Activated CD8-positive, alpha-beta memory T cell treated with anti-CD3 and anti-CD28 coated beads, Interleukin-2, amount 50 U/mL, for 4 hours (primary cell): ENCODE data around the gene LYPD6.

Experiments
- DNase-seq: peaks from one replicate; pipeline ENCODE4 v3.0.0-alpha.2; 2020

LYPD6 gene

GRCh38 chr2:149410701-149411484 lies 80.5 kb downstream of the LYPD6 start:
- no peak for DNase-seq

- DNase-seq: no peak
These were observed 83.1 kb downstream of the LYPD6 start for GRCh38 chr2:149413487-149413886.

DNA sequence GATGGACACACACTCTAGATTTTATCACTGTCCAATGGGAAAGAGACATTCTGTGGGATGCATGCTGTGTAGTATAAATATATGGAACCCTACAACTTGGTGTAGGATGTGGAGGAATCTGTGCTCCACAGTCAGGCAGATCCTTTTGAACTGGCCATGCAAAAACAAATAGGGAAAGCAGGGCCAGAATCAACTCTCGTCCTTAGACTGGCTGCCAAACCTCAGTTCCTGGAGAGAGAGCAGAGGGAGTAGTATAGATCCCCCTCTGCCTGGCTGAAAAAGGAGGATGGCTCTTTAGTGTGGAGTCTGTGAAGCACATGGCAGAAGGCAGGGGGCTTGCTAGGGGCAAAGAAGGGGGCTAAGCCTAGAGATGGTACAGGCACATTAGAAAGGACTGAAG lies 84.7 kb downstream of the LYPD6 start:
- no peak for DNase-seq

DNA sequence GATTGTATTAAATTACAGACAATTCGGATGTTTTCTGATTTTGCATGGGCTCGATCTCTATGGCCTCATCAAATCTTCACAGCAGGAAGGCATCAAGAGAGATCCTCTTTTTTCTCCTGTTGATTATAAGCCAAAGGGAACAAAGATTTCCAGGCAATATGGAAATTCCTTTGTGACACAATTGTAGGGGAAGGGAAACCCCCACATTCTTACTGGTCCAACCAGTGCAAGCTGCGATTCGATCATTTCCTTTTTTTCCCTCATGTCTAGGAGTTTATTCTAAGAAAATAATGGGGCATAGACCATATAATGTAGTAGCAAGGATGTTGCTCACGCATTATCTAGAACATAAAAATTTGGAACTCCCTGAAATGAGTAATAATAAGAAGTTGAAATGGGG lies 87.7 kb downstream of the LYPD6 start:
- no peak for DNase-seq

DNA sequence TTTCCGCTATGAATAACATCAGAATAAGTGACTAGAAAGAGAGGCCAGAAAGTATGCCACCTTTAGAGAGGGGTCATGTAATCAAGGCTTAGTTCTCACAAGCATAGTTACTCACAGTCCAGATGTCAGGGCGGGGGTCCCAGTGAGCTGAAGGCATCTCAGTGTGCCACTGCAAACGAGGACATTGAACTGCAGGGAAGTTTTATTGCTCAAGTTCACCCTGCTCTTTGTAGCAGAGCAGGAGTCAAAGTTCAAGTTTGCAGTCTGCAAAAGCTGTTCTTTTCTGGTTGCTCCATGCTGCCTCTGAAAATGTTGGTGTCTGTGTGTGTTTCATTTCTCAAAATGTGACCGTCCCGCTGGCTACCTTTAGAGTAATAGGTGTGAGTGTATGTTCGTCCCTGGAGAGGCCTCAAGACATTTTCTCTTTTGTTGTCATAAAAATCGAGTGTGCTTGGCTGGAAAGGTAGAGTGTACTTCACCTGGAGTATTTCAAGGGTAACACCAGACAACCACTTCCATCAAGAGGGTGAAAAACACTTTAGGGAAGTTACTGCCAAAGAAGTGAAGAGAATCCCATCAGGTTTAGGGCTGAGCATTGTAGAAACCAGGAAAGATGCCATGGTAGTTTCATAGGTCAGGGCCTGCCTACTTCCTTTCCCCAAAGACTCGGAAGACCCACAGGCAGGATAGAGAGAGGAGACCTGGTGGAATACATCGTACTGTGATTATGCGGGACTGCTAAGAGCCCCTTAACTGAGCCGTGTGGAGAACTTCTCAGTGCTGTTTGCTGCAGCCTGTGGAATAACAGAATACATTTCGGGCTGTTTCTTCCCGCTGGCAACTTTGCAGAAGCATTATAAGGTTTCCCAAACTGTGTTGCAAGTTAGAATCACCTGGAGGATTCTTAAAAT lies 89.9 kb downstream of the LYPD6 start:
- DNase-seq: no peak

DNA sequence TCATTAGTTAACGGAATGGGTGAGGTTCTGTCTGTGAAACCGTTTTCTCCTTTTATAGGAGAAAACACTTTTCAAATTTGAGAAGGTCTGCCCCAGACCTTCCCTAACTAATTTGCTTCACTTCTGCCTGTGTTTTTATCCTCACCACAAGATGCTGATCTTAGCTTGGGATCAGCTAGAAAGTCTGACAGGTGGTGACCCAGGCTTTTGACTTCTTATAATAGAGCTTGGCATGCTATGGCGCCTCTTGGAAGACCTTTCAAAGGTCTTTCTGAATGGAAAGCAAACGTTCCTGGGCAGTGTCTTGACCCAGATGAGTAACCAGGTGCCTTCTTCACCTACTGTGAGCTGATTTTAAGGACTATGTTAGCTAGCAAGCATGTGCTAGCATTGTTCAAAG lies 91.4 kb downstream of the LYPD6 start:
- DNase-seq: no peak

DNA sequence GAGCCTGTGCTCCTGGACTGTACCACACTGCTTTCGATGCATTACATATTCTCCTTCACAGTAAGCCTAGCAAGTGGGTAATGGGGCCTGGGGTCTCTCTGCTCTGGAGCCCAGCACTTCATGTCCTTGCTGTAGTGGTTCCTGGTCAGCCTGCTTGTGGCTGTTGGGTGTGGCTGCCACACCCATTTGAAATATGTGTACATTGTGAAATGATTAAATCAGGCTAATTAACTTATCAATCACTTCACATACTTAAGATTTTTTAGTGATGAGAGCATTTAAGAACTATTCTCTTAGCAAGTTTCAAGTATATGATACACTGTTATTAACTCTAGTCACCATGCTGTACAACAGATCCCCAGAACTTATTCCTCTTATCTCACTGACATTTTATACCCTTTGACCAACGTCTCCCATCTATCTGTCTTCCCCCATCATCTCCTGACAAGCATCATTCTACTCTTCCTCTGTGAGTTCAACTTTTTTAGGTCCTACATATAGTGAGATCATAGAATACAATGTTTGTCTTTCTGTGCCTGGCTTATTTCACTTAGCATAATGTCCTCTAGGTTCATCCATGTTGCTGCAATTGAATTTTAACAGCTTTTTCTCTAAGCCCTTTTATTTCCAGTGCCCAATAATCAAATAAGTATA lies 92.1 kb downstream of the LYPD6 start:
- DNase-seq: no peak

GRCh38 chr2:149422991-149423338 lies 92.6 kb downstream of the LYPD6 start:
- no peak for DNase-seq

DNA sequence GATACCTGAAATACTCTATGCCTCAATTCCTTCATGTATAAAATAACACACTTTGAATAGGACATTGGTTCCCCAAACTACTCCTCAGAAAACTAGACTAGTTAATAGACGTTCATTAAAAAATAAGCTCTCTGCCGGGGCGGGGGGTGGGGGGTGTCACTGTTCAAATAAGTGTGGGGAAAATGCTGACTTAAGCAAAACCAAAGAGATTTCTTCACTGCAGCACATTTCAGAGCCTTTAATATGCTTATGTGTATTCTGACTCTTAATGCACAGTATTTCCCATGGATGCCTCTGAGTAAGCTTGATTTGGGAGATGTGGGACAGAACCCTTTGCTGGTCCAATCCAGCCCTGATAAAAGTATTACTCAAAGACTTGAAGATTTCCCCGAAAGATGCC lies 93.2 kb downstream of the LYPD6 start:
- no peak for DNase-seq

- DNase-seq: no peak
These were observed 97.0 kb downstream of the LYPD6 start for GRCh38 chr2:149427387-149427786.

GRCh38 chr2:149428783-149429182 lies 98.4 kb downstream of the LYPD6 start:
- no peak for DNase-seq

GRCh38 chr2:149430743-149431736 lies 100.7 kb downstream of the LYPD6 start:
- DNase-seq: no peak

DNA sequence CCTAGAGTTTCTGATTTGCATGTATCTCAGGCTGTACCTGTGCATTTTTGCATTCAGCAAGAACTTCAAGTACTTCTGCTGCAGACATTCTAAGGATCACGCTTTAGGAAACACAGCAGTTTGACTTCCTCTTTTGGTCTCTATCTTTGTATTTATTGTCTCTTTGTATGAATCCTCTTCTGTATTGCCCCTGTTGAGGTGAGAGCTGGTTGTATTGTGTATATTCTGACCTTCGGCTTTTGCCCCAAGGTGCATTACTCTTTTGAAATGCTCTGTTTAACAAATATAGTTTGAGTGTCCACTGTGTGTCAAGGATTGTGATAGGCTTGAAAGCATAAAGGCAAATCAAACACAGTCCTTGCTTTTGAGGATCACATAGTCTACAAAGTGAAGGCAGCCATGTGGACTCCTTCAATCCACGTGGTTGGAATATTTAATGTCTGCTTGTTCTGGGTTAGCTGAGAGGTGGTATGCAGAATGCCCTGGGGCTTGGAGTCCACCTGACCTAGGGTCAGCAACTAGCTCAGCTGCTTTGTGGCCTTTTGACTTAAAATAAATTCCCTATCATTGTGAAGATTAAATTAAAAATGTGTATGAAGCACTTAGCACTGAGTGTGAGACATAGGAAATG lies 108.1 kb downstream of the LYPD6 start:
- DNase-seq: no peak

DNA sequence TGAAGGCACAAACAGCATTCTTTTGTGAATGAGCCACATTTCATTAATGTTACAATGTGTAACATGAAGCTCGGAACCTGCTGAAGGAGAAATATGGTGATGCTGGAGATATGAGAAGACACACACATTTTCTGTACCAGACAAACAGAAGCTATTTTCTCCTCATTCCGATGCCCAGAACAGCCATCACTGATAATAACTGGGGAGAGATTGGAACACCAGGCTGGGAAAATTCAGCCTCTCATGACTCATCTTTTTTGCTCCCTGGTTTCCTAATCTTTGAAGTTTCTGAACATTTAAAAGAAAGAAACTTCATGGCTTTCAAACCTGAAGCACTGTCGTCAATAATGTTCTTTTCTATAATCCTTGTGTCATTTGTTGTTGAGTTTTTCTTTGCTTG lies 110.9 kb downstream of the LYPD6 start:
- no peak for DNase-seq

DNA sequence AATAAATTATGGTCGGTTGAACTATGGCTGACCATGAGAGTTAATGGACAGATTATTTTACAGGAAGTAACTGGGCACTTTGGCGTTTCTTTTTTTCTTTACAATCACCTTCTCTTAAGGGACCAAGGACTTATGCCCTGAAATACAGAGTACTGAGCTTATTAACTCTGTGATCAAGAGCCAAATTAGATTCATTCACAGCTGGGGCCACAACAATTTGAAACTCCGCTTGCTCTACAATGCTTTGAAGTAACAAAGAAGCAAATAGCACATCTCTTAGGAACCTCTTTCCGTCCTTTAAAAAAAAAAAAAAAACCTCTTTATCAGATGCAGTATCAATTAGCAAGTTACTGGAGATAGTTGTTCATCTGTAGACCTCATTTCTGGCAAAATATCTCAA lies 112.0 kb downstream of the LYPD6 start:
- no peak for DNase-seq

DNA sequence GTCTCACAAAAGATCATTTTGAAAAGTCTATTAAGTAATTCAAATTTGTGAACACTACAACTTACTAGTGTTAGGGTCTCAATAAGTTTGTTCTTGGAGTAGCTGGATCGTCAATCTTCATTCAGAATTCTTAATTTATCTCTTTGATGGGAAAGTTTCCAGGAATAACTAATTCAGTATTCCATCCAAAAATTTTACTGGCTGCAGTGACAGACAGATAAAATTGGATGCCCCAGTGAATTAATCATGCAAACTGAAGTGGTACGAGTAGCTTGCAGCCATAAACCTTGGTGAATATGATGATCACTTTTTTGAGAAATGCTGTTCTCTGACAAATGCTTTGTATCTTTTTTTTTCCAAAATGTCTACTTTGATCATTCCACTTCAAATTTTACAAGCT lies 112.8 kb downstream of the LYPD6 start:
- DNase-seq: no peak

GRCh38 chr2:149446748-149447147 lies 116.4 kb downstream of the LYPD6 start:
- DNase-seq: no peak

DNA sequence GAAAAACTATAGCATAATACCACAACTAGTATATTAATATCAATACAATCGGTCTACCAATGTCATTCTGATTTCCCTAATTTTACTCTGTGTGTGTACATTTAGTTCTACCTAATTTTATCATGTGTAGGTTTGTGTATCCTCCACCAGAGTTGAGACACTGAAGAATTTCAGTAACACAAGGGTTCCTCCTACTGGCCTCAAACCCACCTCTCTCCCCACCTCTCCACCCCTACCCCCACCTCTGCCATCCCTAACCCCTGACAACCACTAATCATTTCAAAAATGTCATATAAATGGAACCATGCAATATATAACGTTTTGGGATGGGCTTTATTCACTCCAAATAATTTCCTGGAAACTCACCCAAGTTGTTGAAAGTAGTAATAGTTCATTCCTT lies 117.9 kb downstream of the LYPD6 start:
- DNase-seq: no peak

- no peak for DNase-seq
These were observed 118.6 kb downstream of the LYPD6 start for GRCh38 chr2:149449017-149449416.

DNA sequence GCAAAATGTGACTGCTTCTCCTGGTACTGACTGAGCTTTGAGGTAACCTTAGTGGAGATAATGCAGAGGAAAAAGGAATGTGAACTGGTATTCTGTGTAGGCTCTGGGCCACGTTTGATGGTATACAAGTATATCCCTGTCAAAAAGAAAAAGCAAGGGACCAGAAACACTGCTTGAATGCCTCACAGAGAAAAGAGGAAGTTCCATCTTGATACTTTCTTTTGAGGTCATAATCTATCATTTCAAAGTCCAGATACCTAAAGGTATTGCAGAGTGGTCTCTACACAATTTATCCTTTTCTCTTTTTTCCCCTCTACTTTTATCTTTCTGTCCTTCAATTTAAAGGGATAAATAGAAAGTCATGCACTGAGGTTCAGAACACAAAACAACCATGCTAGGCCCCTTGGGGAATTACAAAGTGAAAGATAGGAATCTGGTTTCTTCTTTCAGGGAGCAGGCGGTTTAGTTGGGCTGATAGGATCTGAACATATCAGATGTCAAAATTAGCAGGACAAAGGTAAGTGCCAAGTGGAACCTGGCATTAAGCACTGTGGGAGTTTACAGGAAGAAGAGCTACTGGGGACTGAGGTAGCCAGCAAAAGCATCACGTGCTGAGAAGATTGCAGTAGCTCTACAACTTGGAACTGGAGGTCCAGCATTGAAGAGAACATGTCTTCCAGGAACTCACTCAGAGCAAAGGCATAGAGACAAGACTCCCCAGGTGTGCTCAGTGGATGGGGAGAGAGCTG lies 121.2 kb downstream of the LYPD6 start:
- DNase-seq: no peak

- DNase-seq: no peak
These were observed 125.9 kb downstream of the LYPD6 start for GRCh38 chr2:149456285-149456684.
